Glomerular endothelial cell (primary cell): ENCODE data around the gene CDK4. TPM values are rescaled to one million over a fixed set of nuclear protein-coding genes. Genes with fewer than 3 reads are reported as not detected.

Source experiments
- DNase-seq: peaks from one replicate; pipeline ENCODE4 v3.0.0-alpha.2; 2011; ENCODE audit warnings: low read depth, low spot score; ENCODE audit errors: extremely low read depth
- total RNA-seq: library from RNA; depleted of rRNA; stranded (reverse); fragments of >200 nt; gene quantifications from 2 replicates; pipeline ENCODE4 v1.2.3, GENCODE V29; 2015

The CDK4 gene
- total RNA-seq, 1 donor from 2014 or later, result 160 TPM

- no peak for DNase-seq
Observed at GRCh38 chr12:57741413-57741789, 10.7 kb downstream of the CDK4 start.

- no peak for DNase-seq
Observed at GRCh38 chr12:57740656-57741412, 11.3 kb downstream of the CDK4 start.

DNA sequence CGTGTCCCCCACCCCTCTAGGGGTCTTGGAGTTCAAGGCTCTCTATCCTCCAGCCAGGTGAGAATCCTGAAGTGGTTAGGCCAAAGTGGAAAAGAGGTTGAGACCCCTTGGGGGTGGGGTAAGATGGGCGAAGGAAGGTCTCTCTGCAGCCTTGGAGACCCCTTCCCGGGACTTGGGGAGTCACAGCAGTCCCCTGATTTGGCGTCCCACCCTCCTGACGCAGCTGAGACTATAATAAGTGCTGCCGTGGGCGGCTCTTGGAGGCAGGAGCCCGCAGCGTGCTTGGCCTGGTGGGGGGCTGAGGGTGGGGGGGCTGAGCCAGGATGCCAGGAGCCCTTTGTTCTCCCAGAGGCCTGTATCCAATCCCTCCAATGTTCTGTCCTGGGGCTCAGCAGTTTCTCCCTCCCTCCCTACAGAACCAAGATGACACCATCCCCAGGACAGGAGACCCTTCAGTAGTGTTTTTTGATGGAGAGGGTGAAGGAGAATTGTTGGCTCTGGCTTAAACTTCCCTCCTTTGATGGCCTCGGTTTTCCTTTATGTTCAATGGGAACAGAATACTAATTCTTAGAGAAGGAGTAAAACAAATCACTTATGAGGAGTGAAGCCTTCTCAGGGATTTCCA is 12.1 kb downstream of the CDK4 start:
- DNase-seq, result no peak

DNA sequence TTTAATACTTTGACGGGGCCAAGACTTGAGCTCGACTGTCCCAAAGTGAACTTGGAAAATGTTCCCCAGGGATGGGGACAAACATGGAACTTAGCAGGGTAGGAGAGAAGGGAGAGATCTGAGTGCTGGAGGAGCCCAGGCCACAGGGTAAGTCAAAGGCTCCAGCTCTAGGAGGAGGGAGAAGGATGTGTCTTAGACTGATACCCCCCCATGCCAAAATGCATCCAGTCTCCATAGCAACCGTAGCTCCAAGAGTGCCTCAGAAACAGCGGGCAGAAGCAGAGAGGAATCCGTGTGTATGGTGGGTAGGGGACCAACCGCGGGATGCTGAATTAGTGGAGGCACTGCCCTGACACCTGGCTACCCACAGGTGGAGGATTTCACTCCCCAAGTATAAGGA is 12.7 kb downstream of the CDK4 start:
- no peak for DNase-seq

- no peak for DNase-seq
Observed at GRCh38 chr12:57738661-57739237, 13.4 kb downstream of the CDK4 start, which contains the start of gene AGAP2. Gene AGAP2, minus strand, starts transcription at chr12:57738742. Its CDS starts 496 bp downstream, at chr12:57738246.

GRCh38 chr12:57737467-57738460 is 14.3 kb downstream of the CDK4 start:
- no peak for DNase-seq

GRCh38 chr12:57736741-57737466 is 15.2 kb downstream of the CDK4 start:
- no peak for DNase-seq

- no peak for DNase-seq
Observed at GRCh38 chr12:57735952-57736740, 16.0 kb downstream of the CDK4 start.

DNA sequence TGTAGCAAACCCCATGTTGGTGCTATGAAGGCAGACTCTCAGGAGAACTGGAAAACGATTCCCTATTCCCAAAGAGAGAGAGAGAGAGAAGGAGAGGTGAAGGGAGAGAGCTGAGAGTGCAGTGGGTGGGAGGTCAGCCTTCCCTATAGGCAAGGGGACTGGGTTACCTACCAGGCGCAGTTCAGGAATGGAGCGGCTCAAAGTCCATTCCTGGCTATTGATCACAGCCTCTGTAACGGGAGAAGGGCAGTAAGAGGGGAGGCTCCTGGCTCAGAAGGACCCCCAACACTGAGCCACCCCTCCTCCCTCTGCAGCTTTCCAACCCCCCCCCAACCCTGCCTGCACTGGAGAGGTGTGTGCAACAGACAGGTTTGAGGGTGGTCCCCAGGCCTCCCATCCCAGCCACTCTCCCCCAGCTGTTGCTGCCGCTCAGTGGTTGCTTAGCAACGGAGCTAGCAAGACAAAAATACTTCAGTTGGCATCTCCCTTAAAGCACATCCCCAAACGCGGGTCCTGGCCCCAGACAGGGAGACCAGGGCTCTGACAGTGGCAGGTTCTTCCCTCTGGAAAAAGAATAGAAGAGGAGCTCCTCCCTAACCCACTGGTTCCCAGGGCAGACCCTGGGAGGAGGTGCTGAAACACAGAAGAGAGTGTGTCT is 16.8 kb downstream of the CDK4 start:
- DNase-seq, result no peak

GRCh38 chr12:57734591-57734990 is 17.5 kb downstream of the CDK4 start:
- DNase-seq, result no peak

DNA sequence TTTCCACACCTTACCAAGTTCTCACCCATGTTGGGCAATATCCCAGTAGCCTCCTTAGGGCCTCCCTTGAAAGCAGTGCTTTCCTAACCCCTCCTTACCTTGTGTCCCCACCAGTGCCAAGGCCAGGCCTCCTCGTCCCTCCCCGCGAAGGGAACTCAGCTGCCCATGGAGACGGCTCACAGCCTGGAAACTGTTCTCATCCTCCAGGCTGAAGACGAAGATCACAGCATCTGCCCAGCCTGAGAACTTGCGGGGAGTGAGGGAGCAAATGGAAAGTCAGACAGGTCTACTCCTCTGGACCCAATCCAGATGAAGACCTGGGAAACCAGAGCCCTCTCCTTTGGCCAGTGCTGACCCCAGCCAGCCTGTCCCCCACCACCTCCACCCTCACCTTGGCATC is 18.2 kb downstream of the CDK4 start:
- no peak for DNase-seq

DNA sequence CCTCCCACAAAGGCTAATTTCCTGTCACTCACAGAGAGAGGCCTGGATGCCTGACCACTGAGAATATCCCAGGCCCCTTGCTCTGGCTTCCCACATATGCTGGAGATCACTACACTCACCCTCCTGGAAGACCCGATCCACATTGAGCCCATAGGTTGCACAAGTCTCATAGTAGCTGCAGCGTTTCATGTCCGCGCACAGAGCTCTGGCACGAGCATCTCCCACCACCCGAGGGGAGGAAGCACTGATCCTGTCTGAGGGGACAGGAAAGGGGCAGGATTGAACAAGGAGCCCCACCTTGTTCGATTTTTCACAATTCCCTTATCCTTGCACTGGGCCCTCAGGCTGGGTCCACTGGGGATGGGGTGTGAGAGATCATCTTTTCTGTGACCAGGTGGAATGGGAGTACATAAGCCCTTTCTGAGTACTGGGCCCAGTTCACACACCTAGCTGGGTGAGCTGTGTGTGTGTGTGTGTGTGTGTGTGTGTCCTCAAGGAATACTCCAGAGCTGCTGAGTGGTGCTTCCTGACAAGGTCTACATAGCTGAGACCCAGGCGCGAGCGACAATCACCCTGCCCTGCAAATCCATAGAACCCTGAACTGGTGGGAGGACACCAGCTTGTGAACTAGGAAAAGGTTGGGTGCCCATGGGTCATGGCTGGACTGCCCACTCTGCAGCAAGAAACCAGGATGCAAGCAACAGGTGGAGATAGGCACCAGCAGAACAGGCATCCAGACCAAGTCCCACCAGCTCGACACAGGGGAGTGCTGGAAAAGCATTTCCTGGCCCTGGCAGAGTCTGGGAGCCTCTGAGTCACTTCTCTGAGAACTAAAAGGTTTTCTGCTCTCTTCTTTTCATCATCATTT is 19.1 kb downstream of the CDK4 start:
- no peak for DNase-seq

- no peak for DNase-seq
Observed at GRCh38 chr12:57732270-57732669, 19.8 kb downstream of the CDK4 start.

GRCh38 chr12:57731411-57732080 is 20.6 kb downstream of the CDK4 start:
- no peak for DNase-seq

DNA sequence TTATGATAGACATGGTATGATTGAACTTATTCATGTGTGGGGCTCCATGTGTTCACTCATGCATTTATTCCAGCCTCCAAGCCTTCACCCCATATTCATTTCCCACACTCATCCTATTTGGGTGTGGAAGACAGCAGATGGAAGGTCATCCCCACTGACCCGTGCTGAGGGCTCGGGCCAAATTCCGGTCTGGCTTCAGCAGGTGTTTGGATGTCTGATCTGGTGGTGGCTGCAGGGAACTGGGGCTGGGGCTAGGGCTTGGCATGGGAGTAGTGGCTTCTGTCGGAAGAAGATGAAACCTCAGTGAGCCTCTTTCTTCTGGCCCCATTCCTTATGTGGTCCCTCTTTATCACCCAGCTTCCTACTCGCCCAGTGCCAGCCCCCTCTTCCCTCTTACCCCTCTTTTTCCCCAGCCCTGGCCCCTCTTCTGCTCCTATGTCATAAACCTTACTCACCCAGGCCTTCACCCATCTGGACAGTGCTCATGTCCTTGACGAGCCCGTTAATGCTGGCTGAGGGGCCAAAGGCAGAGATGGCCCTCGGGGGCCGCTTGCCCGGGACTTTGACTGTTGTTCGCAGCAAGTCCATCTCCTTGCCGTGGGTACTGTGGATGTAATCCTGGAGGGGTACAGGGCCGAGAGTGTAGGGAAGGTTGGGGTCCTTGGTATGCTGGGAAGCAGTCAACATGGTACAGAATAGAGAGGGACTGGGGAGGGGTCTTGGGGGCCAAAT is 21.6 kb downstream of the CDK4 start:
- DNase-seq, result no peak

GRCh38 chr12:57729321-57729844 is 22.7 kb downstream of the CDK4 start:
- no peak for DNase-seq
